HG03097 (cell line): ENCODE data around the gene GPR65.
A peak's percentile ranks its signal among the peaks of the same experiment; 100 is the strongest.

Source experiments
- ATAC-seq: cut with Tn5 transposase; IDR thresholded peaks from one replicate; pipeline ENCODE4 v1.9.1; 2021; ENCODE audit not compliant: unreplicated experiment, low FRiP score

GPR65 gene

GRCh38 chr14:88005050-88005481 lies at the start of gene GPR65:
GPR65 (plus strand) TSS chr14:88005135; CDS start chr14:88010848, 5,713 bp downstream.
- ATAC-seq: peak; percentile 72

GRCh38 chr14:87955501-87955900 lies 49.4 kb upstream of the GPR65 start:
- no peak for ATAC-seq

GRCh38 chr14:87960013-87960787 lies 44.7 kb upstream of the GPR65 start:
- ATAC-seq: no peak

- ATAC-seq: no peak
Observed at GRCh38 chr14:87961246-87961645, 43.7 kb upstream of the GPR65 start.

GRCh38 chr14:87966816-87967215 lies 38.1 kb upstream of the GPR65 start:
- ATAC-seq: no peak

GRCh38 chr14:87967496-87967895 lies 37.4 kb upstream of the GPR65 start:
- no peak for ATAC-seq

- ATAC-seq: peak; percentile 71
Observed at GRCh38 chr14:87971010-87971409, 33.9 kb upstream of the GPR65 start.

- no peak for ATAC-seq
Observed at GRCh38 chr14:87975636-87976035, 29.3 kb upstream of the GPR65 start.

GRCh38 chr14:87979689-87980088 lies 25.2 kb upstream of the GPR65 start:
- ATAC-seq: no peak

GRCh38 chr14:87989221-87989955 lies 15.5 kb upstream of the GPR65 start:
- no peak for ATAC-seq

- no peak for ATAC-seq
Observed at GRCh38 chr14:87989956-87990299, 15.0 kb upstream of the GPR65 start.

- ATAC-seq: no peak
Observed at GRCh38 chr14:87990682-87991081, 14.3 kb upstream of the GPR65 start.

- ATAC-seq: peak; percentile 18
Observed at GRCh38 chr14:87992346-87992717, 12.6 kb upstream of the GPR65 start.

GRCh38 chr14:87992718-87993628 lies 12.0 kb upstream of the GPR65 start, which contains the start of gene GALC:
GALC (minus strand) TSS chr14:87993182; CDS start chr14:87993164, 18 bp downstream.
- ATAC-seq: peak; percentile 88

- ATAC-seq: peak; percentile 39
Observed at GRCh38 chr14:87994974-87995373, 10.0 kb upstream of the GPR65 start.

- no peak for ATAC-seq
Observed at GRCh38 chr14:87995500-87996290, 9.2 kb upstream of the GPR65 start.

- ATAC-seq: no peak
Observed at GRCh38 chr14:87996291-87996592, 8.7 kb upstream of the GPR65 start.

GRCh38 chr14:87998482-87998881 lies 6.5 kb upstream of the GPR65 start:
- no peak for ATAC-seq

GRCh38 chr14:87999277-87999676 lies 5.7 kb upstream of the GPR65 start:
- no peak for ATAC-seq

GRCh38 chr14:88002421-88003075 lies 2.4 kb upstream of the GPR65 start:
- no peak for ATAC-seq
